Activated CD8-positive, alpha-beta T cell treated with anti-CD3 and anti-CD28 coated beads for 36 hours (primary cell): Measurements from ENCODE around the gene AHR. TPM values are rescaled to one million over a fixed set of nuclear protein-coding genes. Genes with fewer than 3 reads are reported as not detected.

ENCODE experiments used
- ATAC-seq: fragments of 200-7000 bp; cut with Tn5 transposase; one replicate; pipeline ENCODE4 v1.10.0; 2021; ENCODE audit warnings: mild to moderate bottlenecking, moderate library complexity
- CTCF ChIA-PET: fragments of 350-600 bp; sonication (Branson Sonifier 250); formaldehyde crosslinking; loops from one replicate; lab custom pipeline; 2021; ENCODE audit warnings: antibody characterized with exemption; lab: Charles Lee
- POLR2A ChIA-PET: fragments of 350-600 bp; sonication (Branson Sonifier 250); formaldehyde crosslinking; loops from one replicate; lab custom pipeline; 2021; ENCODE audit warnings: antibody characterized with exemption; lab: Charles Lee
- DNase-seq: peaks from one replicate; pipeline ENCODE4 v3.0.0-alpha.2; 2020
- H3K27ac Mint-ChIP-seq: one replicate; pipeline ENCODE4 v1.8.0; 2021; ENCODE audit warnings: mild to moderate bottlenecking, mixed read lengths
- H3K27me3 Mint-ChIP-seq: one replicate; pipeline ENCODE4 v1.8.0; 2021; ENCODE audit warnings: mixed read lengths
- H3K36me3 Mint-ChIP-seq: one replicate; pipeline ENCODE4 v1.8.0; 2021; ENCODE audit warnings: low read depth, mixed read lengths
- H3K4me1 Mint-ChIP-seq: one replicate; pipeline ENCODE4 v1.8.0; 2021; ENCODE audit warnings: low read depth, mixed read lengths
- H3K4me3 Mint-ChIP-seq: one replicate; pipeline ENCODE4 v1.8.0; 2021; ENCODE audit warnings: mild to moderate bottlenecking, moderate library complexity, mixed read lengths
- H3K9me3 Mint-ChIP-seq: one replicate; pipeline ENCODE4 v1.8.0; 2021; ENCODE audit warnings: mixed read lengths
- intact Hi-C: fragments of 100-400 bp; cut with micrococcal nuclease; formaldehyde crosslinking; loops from one replicate; pipeline ENCODE4 v1.10.0; 2022
- total RNA-seq, 2 experiments: library from RNA; stranded (reverse); gene quantifications; one replicate each; pipeline ENCODE4 v1.2.3, GENCODE V29; 2021
- TF ChIP-seq, protein P1 (sequence below): fragments of 200-600 bp; IDR thresholded peaks from one replicate; pipeline ENCODE4 v1.8.0; 2022; ENCODE audit warnings: antibody characterized with exemption, mild to moderate bottlenecking

AHR gene
- total RNA-seq, 2 experiments from 2014 or later = 32.1 to 33.4 TPM

DNA sequence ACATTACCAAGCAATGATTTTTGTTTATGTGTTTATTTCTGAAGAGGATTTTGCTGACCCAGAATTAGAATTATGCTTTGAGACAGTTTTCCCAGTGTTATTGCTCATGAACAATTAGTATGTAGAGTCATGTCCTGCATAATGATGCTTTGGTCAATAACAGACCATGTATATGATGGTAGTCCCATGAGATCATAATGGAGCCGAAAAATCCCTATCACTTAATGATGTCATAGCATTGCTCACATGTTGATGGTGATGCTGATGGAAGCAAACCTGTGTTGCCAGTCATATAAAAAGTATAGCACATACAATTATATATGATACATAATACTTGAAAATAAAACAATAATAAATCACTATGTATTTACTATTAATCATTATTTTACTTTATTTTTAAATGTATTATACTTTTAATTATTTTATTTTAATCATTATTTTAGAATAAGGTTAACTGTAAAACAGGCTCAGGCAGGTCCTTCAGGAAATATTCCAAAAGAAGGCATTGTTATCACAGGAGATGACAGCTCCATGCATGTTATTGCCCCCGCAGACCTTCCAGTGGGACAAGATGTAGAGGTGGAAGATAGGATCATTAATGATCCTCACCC lies 33.5 kb downstream of the AHR start:
- intact Hi-C loops = no loop called here
- Mint-ChIP-seq H3K4me1 (no peaks in the 10 kb centered on the region), H3K27ac (no peak overlapping the region), H3K9me3 (no peaks in the 10 kb centered on the region), H3K4me3 (no peak overlapping the region), H3K27me3 (no peaks in the 10 kb centered on the region), H3K36me3 (peaks cover 30% of the 10 kb centered on the region)
- TF ChIP-seq, protein P1, sequence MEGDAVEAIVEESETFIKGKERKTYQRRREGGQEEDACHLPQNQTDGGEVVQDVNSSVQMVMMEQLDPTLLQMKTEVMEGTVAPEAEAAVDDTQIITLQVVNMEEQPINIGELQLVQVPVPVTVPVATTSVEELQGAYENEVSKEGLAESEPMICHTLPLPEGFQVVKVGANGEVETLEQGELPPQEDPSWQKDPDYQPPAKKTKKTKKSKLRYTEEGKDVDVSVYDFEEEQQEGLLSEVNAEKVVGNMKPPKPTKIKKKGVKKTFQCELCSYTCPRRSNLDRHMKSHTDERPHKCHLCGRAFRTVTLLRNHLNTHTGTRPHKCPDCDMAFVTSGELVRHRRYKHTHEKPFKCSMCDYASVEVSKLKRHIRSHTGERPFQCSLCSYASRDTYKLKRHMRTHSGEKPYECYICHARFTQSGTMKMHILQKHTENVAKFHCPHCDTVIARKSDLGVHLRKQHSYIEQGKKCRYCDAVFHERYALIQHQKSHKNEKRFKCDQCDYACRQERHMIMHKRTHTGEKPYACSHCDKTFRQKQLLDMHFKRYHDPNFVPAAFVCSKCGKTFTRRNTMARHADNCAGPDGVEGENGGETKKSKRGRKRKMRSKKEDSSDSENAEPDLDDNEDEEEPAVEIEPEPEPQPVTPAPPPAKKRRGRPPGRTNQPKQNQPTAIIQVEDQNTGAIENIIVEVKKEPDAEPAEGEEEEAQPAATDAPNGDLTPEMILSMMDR = no peak
- ChIA-PET POLR2A (no interaction called here), CTCF (no interaction called here)
- DNase-seq (no peak), ATAC-seq (no peak)

DNA sequence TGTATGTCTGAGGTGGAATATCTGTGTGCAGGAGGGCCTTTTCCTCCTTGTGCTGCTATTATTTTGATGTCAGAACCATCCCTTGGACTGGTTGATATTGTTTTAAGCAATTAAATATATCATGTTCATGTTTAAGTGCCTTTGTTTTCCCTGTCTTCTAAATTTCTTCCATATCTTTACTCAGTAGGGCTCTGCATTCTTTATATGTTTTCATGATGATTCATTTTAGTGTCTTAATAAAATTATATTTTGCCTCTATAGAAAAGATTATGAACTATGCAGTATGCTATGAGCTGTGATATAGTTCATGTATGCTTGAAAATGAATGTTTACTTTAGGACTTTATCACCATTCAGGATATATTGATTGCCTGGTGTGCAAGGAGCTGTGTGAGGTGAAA lies 34.8 kb downstream of the AHR start:
- TF ChIP-seq, protein P1 = no peak
- POLR2A ChIA-PET = no interaction called here
- intact Hi-C loops = no loop called here
- Mint-ChIP-seq H3K36me3 (peaks cover 32% of the 10 kb centered on the region), H3K4me3 (no peak overlapping the region), H3K27me3 (no peaks in the 10 kb centered on the region), H3K4me1 (peaks cover 2% of the 10 kb centered on the region), H3K9me3 (no peaks in the 10 kb centered on the region), H3K27ac (no peak overlapping the region)
- ATAC-seq (no peak), DNase-seq (no peak)
- CTCF ChIA-PET = no interaction called here

DNA sequence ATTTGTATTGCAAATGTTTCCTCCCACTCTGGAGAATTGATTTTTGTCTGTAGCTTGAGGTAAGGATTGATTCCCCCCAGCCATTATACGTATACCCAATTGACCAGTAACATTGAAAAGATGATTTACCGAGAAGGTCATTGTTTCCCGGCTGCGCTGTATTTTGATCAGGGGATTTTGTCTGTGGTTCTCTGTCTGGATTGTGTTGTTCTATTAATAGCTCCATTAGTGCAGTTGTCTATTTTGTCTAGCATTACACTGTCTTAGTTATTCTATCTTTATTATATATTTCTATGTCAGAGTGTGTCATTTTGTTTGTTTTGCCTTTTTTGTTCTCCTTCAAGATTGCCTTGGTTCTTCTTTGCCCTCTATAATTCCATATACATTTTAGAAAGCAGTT lies 37.7 kb downstream of the AHR start:
- Mint-ChIP-seq H3K4me1 (peaks cover 9% of the 10 kb centered on the region), H3K36me3 (peaks cover 43% of the 10 kb centered on the region), H3K4me3 (no peak overlapping the region), H3K27ac (no peak overlapping the region), H3K27me3 (no peaks in the 10 kb centered on the region), H3K9me3 (no peaks in the 10 kb centered on the region)
- DNase-seq (no peak), ATAC-seq (no peak)
- intact Hi-C loops = no loop called here
- CTCF ChIA-PET = no interaction called here
- TF ChIP-seq, protein P1 = no peak
- POLR2A ChIA-PET = no interaction called here

DNA sequence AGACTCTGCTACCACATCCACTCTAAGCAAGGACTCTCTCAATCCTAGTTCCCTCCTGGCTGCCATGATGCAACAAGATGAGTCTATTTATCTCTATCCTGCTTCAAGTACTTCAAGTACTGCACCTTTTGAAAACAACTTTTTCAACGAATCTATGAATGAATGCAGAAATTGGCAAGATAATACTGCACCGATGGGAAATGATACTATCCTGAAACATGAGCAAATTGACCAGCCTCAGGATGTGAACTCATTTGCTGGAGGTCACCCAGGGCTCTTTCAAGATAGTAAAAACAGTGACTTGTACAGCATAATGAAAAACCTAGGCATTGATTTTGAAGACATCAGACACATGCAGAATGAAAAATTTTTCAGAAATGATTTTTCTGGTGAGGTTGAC lies 40.7 kb downstream of the AHR start:
- intact Hi-C loops = no loop called here
- Mint-ChIP-seq H3K27ac (no peak overlapping the region), H3K4me1 (peaks cover 18% of the 10 kb centered on the region), H3K27me3 (no peaks in the 10 kb centered on the region), H3K9me3 (no peaks in the 10 kb centered on the region), H3K4me3 (no peak overlapping the region), H3K36me3 (peaks cover 43% of the 10 kb centered on the region)
- TF ChIP-seq, protein P1 = no peak
- no peak for ATAC-seq
- DNase-seq = no peak
- ChIA-PET CTCF (no interaction called here), POLR2A (no interaction called here)

DNA sequence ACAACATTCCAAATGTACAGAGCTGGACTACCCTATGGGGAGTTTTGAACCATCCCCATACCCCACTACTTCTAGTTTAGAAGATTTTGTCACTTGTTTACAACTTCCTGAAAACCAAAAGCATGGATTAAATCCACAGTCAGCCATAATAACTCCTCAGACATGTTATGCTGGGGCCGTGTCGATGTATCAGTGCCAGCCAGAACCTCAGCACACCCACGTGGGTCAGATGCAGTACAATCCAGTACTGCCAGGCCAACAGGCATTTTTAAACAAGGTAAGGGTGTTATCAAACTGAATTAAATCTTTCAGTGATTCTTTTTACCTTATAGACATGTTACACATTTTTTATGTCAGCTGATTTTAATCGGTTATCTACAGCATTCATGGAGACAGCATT lies 41.5 kb downstream of the AHR start:
- ATAC-seq (no peak), DNase-seq (no peak)
- peaks cover 18% of the 10 kb centered on the region for H3K4me1 Mint-ChIP-seq
- no peak overlapping the region for H3K4me3 Mint-ChIP-seq
- peaks cover 39% of the 10 kb centered on the region for H3K36me3 Mint-ChIP-seq
- ChIA-PET CTCF (no interaction called here), POLR2A (no interaction called here)
- H3K9me3 Mint-ChIP-seq = no peaks in the 10 kb centered on the region
- H3K27ac Mint-ChIP-seq = no peak overlapping the region
- no peaks in the 10 kb centered on the region for H3K27me3 Mint-ChIP-seq
- TF ChIP-seq, protein P1 = no peak
- intact Hi-C loops = no loop called here
